Renal cortical epithelial cell (primary cell): ENCODE data around the gene STIM2. TPM values are rescaled to one million over a fixed set of nuclear protein-coding genes. Genes with fewer than 3 reads are reported as not detected.
A peak's percentile ranks its signal among the peaks of the same experiment; 100 is the strongest.

Experiments
- DNase-seq: peaks from one replicate; pipeline ENCODE4 v3.0.0-alpha.2; 2011; ENCODE audit warnings: low read depth
- total RNA-seq: library from RNA; depleted of rRNA; stranded (reverse); fragments of >200 nt; gene quantifications from 2 replicates; pipeline ENCODE4 v1.2.3, GENCODE V29; 2014

STIM2 gene
- total RNA-seq, 1 donor from 2014 or later: 11.7 TPM

GRCh38 chr4:27040356-27040755 lies 179.7 kb downstream of the STIM2 start:
- no peak for DNase-seq

- DNase-seq: no peak
Observed at GRCh38 chr4:27042411-27042810, 181.8 kb downstream of the STIM2 start.

GRCh38 chr4:27043200-27043599 lies 182.6 kb downstream of the STIM2 start:
- no peak for DNase-seq

- no peak for DNase-seq
Observed at GRCh38 chr4:27046851-27047250, 186.2 kb downstream of the STIM2 start.

GRCh38 chr4:27048429-27049238 lies 188.0 kb downstream of the STIM2 start:
- peak; percentile 23 for DNase-seq

GRCh38 chr4:27049239-27049829 lies 188.7 kb downstream of the STIM2 start:
- no peak for DNase-seq

GRCh38 chr4:27050731-27051130 lies 190.1 kb downstream of the STIM2 start:
- no peak for DNase-seq

- DNase-seq: no peak
Observed at GRCh38 chr4:27055221-27055760, 194.7 kb downstream of the STIM2 start.

GRCh38 chr4:27056281-27056680 lies 195.6 kb downstream of the STIM2 start:
- DNase-seq: no peak

- no peak for DNase-seq
Observed at GRCh38 chr4:27057053-27057452, 196.4 kb downstream of the STIM2 start.

- no peak for DNase-seq
Observed at GRCh38 chr4:27057662-27058061, 197.0 kb downstream of the STIM2 start.

- DNase-seq: no peak
Observed at GRCh38 chr4:27058819-27059406, 198.3 kb downstream of the STIM2 start.

- no peak for DNase-seq
Observed at GRCh38 chr4:27059446-27059845, 198.8 kb downstream of the STIM2 start.

GRCh38 chr4:27062256-27062655 lies 201.6 kb downstream of the STIM2 start:
- DNase-seq: no peak

GRCh38 chr4:27066591-27066990 lies 205.9 kb downstream of the STIM2 start:
- DNase-seq: no peak

GRCh38 chr4:27068151-27068867 lies 207.7 kb downstream of the STIM2 start:
- no peak for DNase-seq
